CD4-positive, alpha-beta T cell (primary cell): ENCODE data around the gene NKX2-2. TPM values are rescaled to one million over a fixed set of nuclear protein-coding genes. Genes with fewer than 3 reads are reported as not detected.

Experiments used
- ATAC-seq: fragments of 200-7000 bp; cut with Tn5 transposase; one replicate; pipeline ENCODE4 v1.10.0; 2022; ENCODE audit warnings: mild to moderate bottlenecking; ENCODE audit not compliant: poor library complexity
- CTCF ChIA-PET: fragments of 350-600 bp; sonication (Branson Sonifier 250); formaldehyde crosslinking; loops from one replicate; lab custom pipeline; 2021; ENCODE audit warnings: antibody characterized with exemption, inconsistent platforms; lab: Charles Lee
- POLR2A ChIA-PET: fragments of 350-600 bp; sonication (Branson Sonifier 250); formaldehyde crosslinking; loops from one replicate; lab custom pipeline; 2021; ENCODE audit warnings: antibody characterized with exemption, inconsistent platforms; lab: Charles Lee
- DNase-seq, 14 experiments: peaks; one replicate each; pipeline ENCODE4 v3.0.0-alpha.2; 2013 to 2020; ENCODE audit warnings: mixed read lengths in 2 of 14
- H3K27ac ChIP-seq, 2 donors: one replicate each; pipeline versions ENCODE4 v1.5.1 to v1.7.0; 2013; ENCODE audit warnings: low read length in 2 of 2, low read depth in 1 of 2, mild to moderate bottlenecking in 1 of 2
- H3K27me3 ChIP-seq, 2 experiments: 1 replicate in 1 of 2; 2 replicates in 1 of 2; pipeline versions ENCODE4 v1.6.1 to v1.7.0; 2013; ENCODE audit warnings: low read length in 2 of 2, control low read depth in 1 of 2, mild to moderate bottlenecking in 1 of 2, moderate library complexity in 1 of 2; ENCODE audit not compliant: insufficient read depth in 2 of 2, control insufficient read depth in 1 of 2
- H3K36me3 ChIP-seq: one replicate; pipeline ENCODE4 v1.6.1; 2013; ENCODE audit warnings: low read length, control low read depth; ENCODE audit not compliant: insufficient read depth
- H3K4me1 ChIP-seq: one replicate; pipeline ENCODE4 v1.6.1; 2013; ENCODE audit warnings: low read length, control low read depth; ENCODE audit not compliant: insufficient read depth
- H3K4me3 ChIP-seq: one replicate; pipeline ENCODE4 v1.5.1; 2013; ENCODE audit warnings: mild to moderate bottlenecking, low read length, moderate library complexity
- H3K9me3 ChIP-seq, 2 experiments: 1 replicate in 1 of 2; 2 replicates in 1 of 2; pipeline versions ENCODE4 v1.6.1 to v1.7.0; 2013; ENCODE audit warnings: low read length in 2 of 2, mild to moderate bottlenecking in 2 of 2, control low read depth in 1 of 2, moderate library complexity in 1 of 2; ENCODE audit not compliant: control insufficient read depth in 1 of 2, insufficient read depth in 1 of 2
- H3K27ac Mint-ChIP-seq: one replicate; pipeline ENCODE4 v1.8.0; 2020; ENCODE audit warnings: mixed read lengths
- H3K27me3 Mint-ChIP-seq: one replicate; pipeline ENCODE4 v1.8.0; 2021; ENCODE audit warnings: mixed read lengths
- H3K36me3 Mint-ChIP-seq: one replicate; pipeline ENCODE4 v1.8.0; 2021; ENCODE audit warnings: low read depth, mixed read lengths
- H3K4me1 Mint-ChIP-seq: one replicate; pipeline ENCODE4 v1.8.0; 2021; ENCODE audit warnings: low read depth, mixed read lengths
- H3K4me3 Mint-ChIP-seq: one replicate; pipeline ENCODE4 v1.8.0; 2020; ENCODE audit warnings: mild to moderate bottlenecking, mixed read lengths
- H3K9me3 Mint-ChIP-seq: one replicate; pipeline ENCODE4 v1.8.0; 2020; ENCODE audit warnings: mixed read lengths
- CTCF ChIP-seq: fragments of 200-600 bp; IDR thresholded peaks from one replicate; pipeline ENCODE4 v1.8.0; 2022; ENCODE audit warnings: antibody characterized with exemption, mild to moderate bottlenecking
- intact Hi-C, 2 experiments: fragments of 100-400 bp; cut with DNase I in 1 of 2; cut with micrococcal nuclease in 1 of 2; formaldehyde crosslinking; loops; one replicate each; pipeline versions ENCODE4 v1.15.1 to v1.9.0; 2023 to 2025; cut with DNase I, micrococcal nuclease
- total RNA-seq, 174 experiments: library from RNA in 2 of 174; stranded (reverse) in 2 of 174; gene quantifications; one replicate each; pipeline ENCODE4 v1.2.3 and lab custom pipeline; 2021 to 2026

NKX2-2 gene
- total RNA-seq, 2 experiments from 2014 or later = not detected

DNA sequence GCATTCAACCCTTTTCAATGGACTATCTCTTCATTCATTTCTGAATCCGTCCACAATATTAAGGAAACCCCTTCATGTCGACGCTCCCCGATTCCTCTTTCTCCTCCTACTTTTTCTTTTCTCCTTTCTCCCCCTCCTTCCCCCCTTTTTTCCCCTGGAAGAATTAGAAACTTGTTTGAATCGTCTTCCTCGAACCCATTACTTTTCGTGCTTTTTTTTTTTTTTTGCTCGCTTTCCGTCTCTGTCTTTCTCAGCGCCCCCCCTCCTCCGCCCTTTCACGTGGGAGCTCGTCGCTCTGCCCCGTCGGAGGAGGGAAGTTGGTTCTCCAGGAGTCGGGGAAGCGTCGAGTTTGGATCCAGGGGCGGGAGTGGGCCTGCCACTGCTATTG, 2.3 kb upstream of the NKX2-2 start:
- ChIA-PET POLR2A (interaction anchor here (1.0 kb wide), 1 partner anchor 32 kb away, joined by 3 read pairs; no protein-coding TSS in a partner anchor), CTCF (no interaction called here)
- H3K36me3 ChIP-seq = no peaks in the 10 kb centered on the region
- Mint-ChIP-seq H3K36me3 (no peaks in the 10 kb centered on the region), H3K4me1 (peaks cover 69% of the 10 kb centered on the region), H3K27ac (no peak overlapping the region), H3K4me3 (peak overlapping the region; percentile 52), H3K27me3 (peaks cover 94% of the 10 kb centered on the region), H3K9me3 (no peaks in the 10 kb centered on the region)
- H3K27me3 ChIP-seq = peaks cover 93 to 94% of the 10 kb centered on the region in 2 experiments
- no peak for TF ChIP-seq CTCF
- peaks cover 72% of the 10 kb centered on the region for H3K4me1 ChIP-seq
- H3K4me3 ChIP-seq = no peak overlapping the region
- intact Hi-C loops = loop anchor here in 1 of 2 experiments (5.0 to 10.0 kb wide), 2 partner anchors 119 to 801 kb away; partner anchors contain the start of genes NKX2-4 and RALGAPA2
- H3K9me3 ChIP-seq = peaks cover 0 to 57% of the 10 kb centered on the region in 2 experiments
- H3K27ac ChIP-seq = no peak overlapping the region
- ATAC-seq = no peak
- DNase-seq = no peak

GRCh38 chr20:21515300-21516179, 1.7 kb upstream of the NKX2-2 start:
- ChIA-PET CTCF (no interaction called here), POLR2A (interaction anchor here (1.0 kb wide), 1 partner anchor 32 kb away, joined by 3 read pairs; no protein-coding TSS in a partner anchor)
- H3K4me3 Mint-ChIP-seq = peak overlapping the region; percentile 71
- TF ChIP-seq CTCF = no peak
- no peak overlapping the region for H3K27ac Mint-ChIP-seq
- peaks cover 93% of the 10 kb centered on the region for H3K27me3 Mint-ChIP-seq
- Histone ChIP-seq H3K27me3 (peaks cover 90 to 93% of the 10 kb centered on the region in 2 experiments), H3K9me3 (peaks cover 0 to 55% of the 10 kb centered on the region in 2 experiments), H3K4me1 (peaks cover 73% of the 10 kb centered on the region), H3K36me3 (no peaks in the 10 kb centered on the region), H3K4me3 (no peak overlapping the region), H3K27ac (no peak overlapping the region)
- DNase-seq (no peak), ATAC-seq (no peak)
- intact Hi-C loops = loop anchor here in 1 of 2 experiments (5.0 to 10.0 kb wide), 2 partner anchors 118 to 801 kb away; partner anchors contain the start of genes NKX2-4 and RALGAPA2
- H3K4me1 Mint-ChIP-seq = peaks cover 66% of the 10 kb centered on the region
- H3K9me3 Mint-ChIP-seq = no peaks in the 10 kb centered on the region
- H3K36me3 Mint-ChIP-seq = no peaks in the 10 kb centered on the region

- Mint-ChIP-seq H3K27ac (no peak overlapping the region), H3K27me3 (peaks cover 93% of the 10 kb centered on the region), H3K36me3 (no peaks in the 10 kb centered on the region), H3K9me3 (no peaks in the 10 kb centered on the region), H3K4me1 (peaks cover 70% of the 10 kb centered on the region), H3K4me3 (peak overlapping the region; percentile 54)
- CTCF ChIA-PET = interaction anchor here (1.2 kb wide), 1 partner anchor 279 kb away, joined by 3 read pairs; no protein-coding TSS in a partner anchor
- H3K4me1 ChIP-seq = peaks cover 81% of the 10 kb centered on the region
- DNase-seq = no peak
- ATAC-seq = no peak
- intact Hi-C loops = loop anchor here in 1 of 2 experiments (5.0 to 10.0 kb wide), 2 partner anchors 117 to 800 kb away; partner anchors contain the start of genes NKX2-4 and RALGAPA2
- peaks cover 90 to 93% of the 10 kb centered on the region in 2 experiments for H3K27me3 ChIP-seq
- H3K9me3 ChIP-seq = peaks cover 0 to 59% of the 10 kb centered on the region in 2 experiments
- H3K27ac ChIP-seq = no peak overlapping the region
- no peaks in the 10 kb centered on the region for H3K36me3 ChIP-seq
- POLR2A ChIA-PET = interaction anchor here (0.9 kb wide), 1 partner anchor 34 kb away, joined by 3 read pairs; no protein-coding TSS in a partner anchor
- peak overlapping the region; percentile 16 for H3K4me3 ChIP-seq
- TF ChIP-seq CTCF = no peak
Observed at GRCh38 chr20:21514553-21515251, 838 bp upstream of the NKX2-2 start.
